Epithelial cell of esophagus (primary cell): ENCODE measurements around the gene AP1G2.
"Not testable (repeated sequence)": the region's sequence is repeated elsewhere in the genome, so short reads cannot be mapped to it uniquely, and the experiment has no call there.

Experiments
- DNase-seq: peaks from one replicate; pipeline ENCODE4 v3.0.0; 2010; ENCODE audit warnings: low read depth
- H3K4me3 ChIP-seq: 2 replicates; pipeline ENCODE4 v1.5.1; 2011; ENCODE audit warnings: mild to moderate bottlenecking, low read length, control low read depth
- TF ChIP-seq, protein P1 (sequence below): IDR thresholded peaks from 2 replicates; pipeline ENCODE4 v1.5.1; 2011; ENCODE audit warnings: low read depth, mild to moderate bottlenecking, low read length, control low read depth, inconsistent platforms; ENCODE audit not compliant: insufficient read depth; ENCODE audit errors: missing control alignments

Gene AP1G2

DNA sequence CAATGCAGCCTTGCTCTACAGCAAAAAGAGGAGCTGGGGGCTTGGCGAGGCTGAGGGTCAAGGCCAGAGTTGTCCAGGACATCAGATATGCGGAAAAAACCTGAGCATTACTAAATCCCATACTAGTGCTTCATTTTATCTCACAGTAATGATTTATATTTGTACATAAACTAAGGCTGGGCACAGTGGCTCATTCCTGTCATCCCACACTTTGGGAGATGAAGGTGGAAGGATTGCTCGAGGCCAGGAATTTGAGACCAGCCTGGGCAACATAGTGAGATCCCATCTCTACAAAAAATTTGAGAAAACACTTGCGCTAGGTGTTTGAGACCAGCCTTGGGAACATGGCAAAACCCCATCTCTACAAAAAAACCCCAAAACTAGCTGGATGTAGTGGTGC is 22.6 kb upstream of the AP1G2 start:
- TF ChIP-seq, protein P1, sequence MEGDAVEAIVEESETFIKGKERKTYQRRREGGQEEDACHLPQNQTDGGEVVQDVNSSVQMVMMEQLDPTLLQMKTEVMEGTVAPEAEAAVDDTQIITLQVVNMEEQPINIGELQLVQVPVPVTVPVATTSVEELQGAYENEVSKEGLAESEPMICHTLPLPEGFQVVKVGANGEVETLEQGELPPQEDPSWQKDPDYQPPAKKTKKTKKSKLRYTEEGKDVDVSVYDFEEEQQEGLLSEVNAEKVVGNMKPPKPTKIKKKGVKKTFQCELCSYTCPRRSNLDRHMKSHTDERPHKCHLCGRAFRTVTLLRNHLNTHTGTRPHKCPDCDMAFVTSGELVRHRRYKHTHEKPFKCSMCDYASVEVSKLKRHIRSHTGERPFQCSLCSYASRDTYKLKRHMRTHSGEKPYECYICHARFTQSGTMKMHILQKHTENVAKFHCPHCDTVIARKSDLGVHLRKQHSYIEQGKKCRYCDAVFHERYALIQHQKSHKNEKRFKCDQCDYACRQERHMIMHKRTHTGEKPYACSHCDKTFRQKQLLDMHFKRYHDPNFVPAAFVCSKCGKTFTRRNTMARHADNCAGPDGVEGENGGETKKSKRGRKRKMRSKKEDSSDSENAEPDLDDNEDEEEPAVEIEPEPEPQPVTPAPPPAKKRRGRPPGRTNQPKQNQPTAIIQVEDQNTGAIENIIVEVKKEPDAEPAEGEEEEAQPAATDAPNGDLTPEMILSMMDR = no peak
- no peak overlapping the region for H3K4me3 ChIP-seq

DNA sequence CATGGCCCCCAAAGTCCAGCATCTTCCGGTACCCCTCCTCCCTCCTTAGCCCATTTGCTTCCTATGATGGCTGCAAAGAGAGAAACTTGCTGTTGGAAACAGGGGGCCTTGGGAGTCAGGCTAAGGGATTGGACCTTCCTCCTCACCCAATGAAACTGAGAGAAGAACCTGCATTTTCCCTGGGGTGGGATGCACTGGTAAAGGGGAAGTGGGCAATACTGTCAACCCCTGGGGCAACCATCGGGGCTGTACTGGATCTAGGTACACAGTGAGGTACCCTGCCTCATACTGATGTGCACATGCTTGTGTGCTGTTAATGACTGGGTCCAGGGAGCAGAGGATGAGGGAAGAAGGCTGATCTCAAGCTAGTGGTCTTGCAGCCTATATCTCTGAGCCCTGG is 22.0 kb upstream of the AP1G2 start:
- no peak for DNase-seq
- no peak overlapping the region for H3K4me3 ChIP-seq
- TF ChIP-seq, protein P1 = no peak

More for the DNA sequence above, 22.6 kb upstream of the AP1G2 start:
- no peak for DNase-seq

GRCh38 chr14:23588884-23589598 is 21.4 kb upstream of the AP1G2 start:
- no peak overlapping the region for H3K4me3 ChIP-seq
- DNase-seq = peak; percentile 81
- TF ChIP-seq, protein P1 = peak; percentile 75

DNA sequence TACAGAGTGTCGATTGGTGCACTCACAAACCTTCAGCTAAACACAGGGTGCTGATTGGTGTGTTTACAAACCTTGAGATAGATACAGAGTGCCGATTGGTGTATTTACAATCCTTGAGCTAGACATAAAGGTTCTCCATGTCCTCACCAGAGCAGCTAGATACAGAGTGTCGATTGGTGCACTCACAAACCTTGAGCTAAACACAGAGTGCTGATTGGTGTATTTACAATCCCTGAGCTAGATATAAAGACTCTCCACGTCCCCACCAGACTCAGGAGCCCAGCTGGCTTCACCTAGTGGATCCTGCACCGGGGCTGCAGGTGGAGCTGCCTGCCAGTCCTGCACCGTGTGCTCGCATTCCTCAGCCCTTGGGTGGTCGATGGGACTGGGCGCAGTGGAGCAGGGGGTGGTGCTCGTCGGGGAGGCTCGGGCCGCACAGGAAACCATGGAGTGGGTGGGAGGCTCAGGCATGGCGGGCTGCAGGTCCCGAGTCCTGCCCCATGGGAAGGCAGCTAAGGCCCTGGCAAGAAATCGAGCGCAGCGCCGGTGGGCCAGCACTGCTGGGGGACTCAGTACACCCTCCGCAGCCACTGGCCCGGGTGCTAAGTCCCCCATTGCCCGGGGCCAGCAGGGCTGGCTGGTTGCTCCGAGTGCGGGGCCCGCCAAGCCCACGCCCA is 17.1 kb upstream of the AP1G2 start:
- DNase-seq, H3K4me3 ChIP-seq: not testable (repeated sequence)

DNA sequence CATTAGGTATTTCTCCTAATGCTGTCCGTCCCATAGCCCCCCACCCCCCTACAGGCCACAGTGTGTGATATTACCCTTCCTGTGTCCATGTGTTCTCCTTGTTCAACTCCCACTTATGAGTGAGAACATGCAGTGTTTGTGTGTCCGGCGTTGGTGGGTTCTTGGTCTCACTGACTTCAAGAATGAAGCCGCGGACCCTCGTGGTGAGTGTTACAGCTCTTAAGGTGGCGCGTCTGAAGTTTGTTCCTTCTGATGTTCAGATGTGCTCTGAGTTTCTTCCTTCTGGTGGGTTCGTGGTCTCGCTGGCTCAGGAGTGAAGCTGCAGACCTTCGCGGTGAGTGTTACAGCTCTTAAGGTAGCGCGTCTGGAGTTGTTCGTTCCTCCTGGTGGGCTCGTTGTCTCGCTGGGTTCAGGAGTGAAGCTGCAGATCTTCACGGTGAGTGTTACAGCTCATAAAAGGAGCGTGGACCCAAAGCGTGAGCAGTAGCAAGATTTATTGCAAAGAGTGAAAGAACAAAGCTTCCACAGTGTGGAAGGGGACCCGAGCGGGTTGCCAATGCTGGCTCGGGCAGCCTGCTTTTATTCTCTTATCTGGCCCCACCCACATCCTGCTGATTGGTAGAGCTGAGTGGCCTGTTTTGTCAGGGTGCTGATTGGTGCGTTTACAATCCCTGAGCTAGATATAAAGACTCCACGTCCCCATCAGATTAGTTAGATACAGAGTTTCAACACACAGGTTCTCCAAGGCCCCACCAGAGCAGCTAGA is 16.4 kb upstream of the AP1G2 start:
- not testable (repeated sequence) for H3K4me3 ChIP-seq, DNase-seq

DNA sequence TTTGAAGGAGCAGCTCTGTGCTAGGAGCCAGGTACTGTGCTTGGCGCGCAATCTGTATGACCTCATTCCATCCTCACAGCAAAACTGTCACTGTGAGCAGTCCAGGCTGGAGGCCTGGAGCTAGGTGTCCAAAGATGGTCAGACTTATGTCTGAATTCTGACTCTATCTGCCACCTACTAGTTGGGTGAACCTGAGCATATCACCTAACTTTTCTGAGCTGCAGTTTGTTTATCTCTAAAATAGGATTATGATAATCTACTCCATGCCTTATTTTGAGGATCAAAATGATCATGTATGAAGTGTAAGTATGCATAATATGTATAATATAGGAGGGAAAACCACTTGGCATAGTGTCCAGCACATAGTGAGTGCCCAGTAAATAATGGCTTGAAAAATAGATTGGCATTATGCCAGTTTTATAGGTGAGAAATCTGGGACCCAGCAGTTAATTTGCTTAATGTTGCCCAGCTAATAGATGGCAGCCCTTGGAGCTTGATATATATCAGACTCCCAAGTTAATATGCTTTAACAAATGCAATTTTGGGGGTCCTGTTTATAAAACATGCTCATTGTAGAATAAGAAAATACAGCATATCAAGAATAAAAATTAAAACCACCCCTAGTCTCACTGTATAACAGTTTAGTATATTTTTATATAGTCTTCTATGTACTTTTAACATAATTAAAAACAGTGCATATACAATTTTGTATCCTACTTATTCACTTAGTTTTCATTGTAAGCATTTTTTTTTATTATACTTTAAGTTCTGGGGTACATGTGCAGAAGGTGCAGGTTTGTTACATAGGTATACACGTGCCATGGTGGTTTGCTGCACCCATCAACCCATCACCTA is 15.5 kb upstream of the AP1G2 start:
- DNase-seq = no peak
- TF ChIP-seq, protein P1 = no peak
- no peak overlapping the region for H3K4me3 ChIP-seq

- TF ChIP-seq, protein P1 = no peak
- no peak overlapping the region for H3K4me3 ChIP-seq
- no peak for DNase-seq
These were observed 13.3 kb upstream of the AP1G2 start for GRCh38 chr14:23580948-23581281.
